ENCODE measurements around the gene CCDC93. TPM values are rescaled to one million over a fixed set of nuclear protein-coding genes. Genes with fewer than 3 reads are reported as not detected.

CCDC93 gene
- total and polyA plus RNA-seq, 2 of the 4 experiments (the other 2 are of a cell fraction): 8.1 to 17.2 TPM

DNA sequence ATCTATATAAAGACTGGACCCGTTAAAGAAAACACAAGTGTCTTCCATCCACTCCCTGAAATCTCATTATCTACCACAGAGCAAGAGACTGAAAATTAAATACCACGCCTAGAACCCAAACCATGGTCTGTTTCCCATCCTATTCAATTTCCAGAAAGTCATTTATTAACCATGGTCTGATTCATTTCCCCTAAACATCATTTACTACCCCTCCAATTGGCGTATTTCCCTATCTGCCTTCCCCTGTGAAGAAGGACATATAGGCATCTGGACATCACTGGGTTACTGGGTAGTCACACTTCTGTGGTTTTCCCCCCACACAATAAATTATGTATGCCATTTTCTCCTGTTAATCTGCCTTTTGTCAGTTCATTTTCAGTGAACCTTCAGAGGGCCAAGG is 30.8 kb downstream of the CCDC93 start:
- ChIA-PET CTCF (interaction anchor here (0.6 kb wide), 1 partner anchor 20 kb away, joined by 3 read pairs; no protein-coding TSS in a partner anchor), POLR2A (ENCODE audit: unreplicated experiment) (no interaction called here)
- 80% methylated on average over 1 of the region's 3 CpGs; no CpG with 5 or more reads in 1 of the 2 experiments for WGBS, 2 experiments (ENCODE audit: extremely low coverage in 2 of 2, insufficient read length in 1 of 2)
- Histone ChIP-seq H2AK5ac (ENCODE audit: low read depth, low read length) (no peak overlapping the region), H3K18ac (ENCODE audit: low read depth, low read length) (no peak overlapping the region), H2AFZ (replicated peaks; ENCODE audit: low read length, poor library complexity) (no peak overlapping the region), H3K4me3 (ENCODE audit: insufficient read depth, low read depth, low read length) (no peak overlapping the region), H3K4me1 (ENCODE audit: control insufficient read depth, insufficient read depth, low read length) (peaks cover 12% of the 10 kb centered on the region), H3K14ac (replicated peaks; ENCODE audit: low read depth, low read length) (no peak overlapping the region), H3K9me1 (ENCODE audit: insufficient read depth, low read length) (peaks cover 6% of the 10 kb centered on the region; the same call in 1 of the 2 replicates), H3K27ac (ENCODE audit: insufficient read depth, low read length) (no peak overlapping the region), H3K23ac (ENCODE audit: low read depth, low read length) (no peak overlapping the region), H3K27me3 (ENCODE audit: control insufficient read depth, insufficient read depth, low read length) (no peaks in the 10 kb centered on the region), H3K9me3 (ENCODE audit: control insufficient read depth, insufficient read depth, low read length) (no peaks in the 10 kb centered on the region), H4K91ac (ENCODE audit: insufficient read depth, low read depth, low read length) (no peak overlapping the region), H4K8ac (ENCODE audit: low read depth in 2 of 2, low read length in 2 of 2) (no peak overlapping the region), H4K5ac (ENCODE audit: low read depth, low read length) (no peak overlapping the region), H3K4ac (ENCODE audit: low read depth, low read length) (no peak overlapping the region), H2BK5ac (ENCODE audit: low read depth, low read length, poor library complexity, severe bottlenecking) (no peak overlapping the region), H3K4me2 (ENCODE audit: low read depth, low read length) (no peak overlapping the region), H3K9ac (ENCODE audit: low read depth, low read length) (no peak overlapping the region), H3K36me3 (ENCODE audit: control insufficient read depth, insufficient read depth, low read length) (peaks cover 7% of the 10 kb centered on the region), H4K20me1 (ENCODE audit: insufficient read depth, low read length) (no peaks in the 10 kb centered on the region; the same call in 1 of the 2 replicates), H3K56ac (ENCODE audit: extremely low read depth, insufficient read depth, low read length) (no peak overlapping the region), H2BK20ac (ENCODE audit: low read depth, low read length) (no peak overlapping the region), H2BK120ac (ENCODE audit: low read depth, low read length) (no peak overlapping the region), H3K79me1 (ENCODE audit: low read depth in 1 of 2, low read length in 2 of 2) (peaks cover 2 to 12% of the 10 kb centered on the region in 2 experiments; a peak in 2 of 4 replicates), H2AK9ac (replicated peaks; ENCODE audit: low read depth, low read length, poor library complexity) (no peak overlapping the region), H2BK15ac (ENCODE audit: low read depth, low read length) (no peak overlapping the region)
- in situ Hi-C loops (cut with MboI; ENCODE audit: low sequenced_read_pairs): no loop called here
- TF ChIP-seq FOS (IDR thresholded peaks at IDR 0.05; ENCODE audit: low read depth, low read length) (no peak), RCOR1 (IDR thresholded peaks at IDR 0.05; ENCODE audit: insufficient replicate concordance, low read length) (no peak), SMC3 (IDR thresholded peaks at IDR 0.05; ENCODE audit: low read depth, low read length) (no peak), MAZ (IDR thresholded peaks at IDR 0.05; ENCODE audit: borderline replicate concordance, low read depth, low read length) (no peak), POLR2A (IDR thresholded peaks at IDR 0.05; ENCODE audit: low read depth, low read length) (no peak), RFX5 (IDR thresholded peaks at IDR 0.05; ENCODE audit: low read depth, low read length) (no peak), CEBPB (IDR thresholded peaks at IDR 0.05; ENCODE audit: low read depth, low read length) (no peak), MAFK (IDR thresholded peaks at IDR 0.05; ENCODE audit: low read depth, low read length) (no peak)
- TF ChIP-seq, protein P1, sequence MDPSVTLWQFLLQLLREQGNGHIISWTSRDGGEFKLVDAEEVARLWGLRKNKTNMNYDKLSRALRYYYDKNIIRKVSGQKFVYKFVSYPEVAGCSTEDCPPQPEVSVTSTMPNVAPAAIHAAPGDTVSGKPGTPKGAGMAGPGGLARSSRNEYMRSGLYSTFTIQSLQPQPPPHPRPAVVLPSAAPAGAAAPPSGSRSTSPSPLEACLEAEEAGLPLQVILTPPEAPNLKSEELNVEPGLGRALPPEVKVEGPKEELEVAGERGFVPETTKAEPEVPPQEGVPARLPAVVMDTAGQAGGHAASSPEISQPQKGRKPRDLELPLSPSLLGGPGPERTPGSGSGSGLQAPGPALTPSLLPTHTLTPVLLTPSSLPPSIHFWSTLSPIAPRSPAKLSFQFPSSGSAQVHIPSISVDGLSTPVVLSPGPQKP (IDR thresholded peaks at IDR 0.05; ENCODE audit: borderline replicate concordance, low read depth, low read length): no peak
- TF ChIP-seq, protein P2, sequence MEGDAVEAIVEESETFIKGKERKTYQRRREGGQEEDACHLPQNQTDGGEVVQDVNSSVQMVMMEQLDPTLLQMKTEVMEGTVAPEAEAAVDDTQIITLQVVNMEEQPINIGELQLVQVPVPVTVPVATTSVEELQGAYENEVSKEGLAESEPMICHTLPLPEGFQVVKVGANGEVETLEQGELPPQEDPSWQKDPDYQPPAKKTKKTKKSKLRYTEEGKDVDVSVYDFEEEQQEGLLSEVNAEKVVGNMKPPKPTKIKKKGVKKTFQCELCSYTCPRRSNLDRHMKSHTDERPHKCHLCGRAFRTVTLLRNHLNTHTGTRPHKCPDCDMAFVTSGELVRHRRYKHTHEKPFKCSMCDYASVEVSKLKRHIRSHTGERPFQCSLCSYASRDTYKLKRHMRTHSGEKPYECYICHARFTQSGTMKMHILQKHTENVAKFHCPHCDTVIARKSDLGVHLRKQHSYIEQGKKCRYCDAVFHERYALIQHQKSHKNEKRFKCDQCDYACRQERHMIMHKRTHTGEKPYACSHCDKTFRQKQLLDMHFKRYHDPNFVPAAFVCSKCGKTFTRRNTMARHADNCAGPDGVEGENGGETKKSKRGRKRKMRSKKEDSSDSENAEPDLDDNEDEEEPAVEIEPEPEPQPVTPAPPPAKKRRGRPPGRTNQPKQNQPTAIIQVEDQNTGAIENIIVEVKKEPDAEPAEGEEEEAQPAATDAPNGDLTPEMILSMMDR (conservative IDR thresholded peaks at IDR 0.05; ENCODE audit: low read depth, low read length): no peak
- TF ChIP-seq, protein P3, sequence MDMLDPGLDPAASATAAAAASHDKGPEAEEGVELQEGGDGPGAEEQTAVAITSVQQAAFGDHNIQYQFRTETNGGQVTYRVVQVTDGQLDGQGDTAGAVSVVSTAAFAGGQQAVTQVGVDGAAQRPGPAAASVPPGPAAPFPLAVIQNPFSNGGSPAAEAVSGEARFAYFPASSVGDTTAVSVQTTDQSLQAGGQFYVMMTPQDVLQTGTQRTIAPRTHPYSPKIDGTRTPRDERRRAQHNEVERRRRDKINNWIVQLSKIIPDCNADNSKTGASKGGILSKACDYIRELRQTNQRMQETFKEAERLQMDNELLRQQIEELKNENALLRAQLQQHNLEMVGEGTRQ (IDR thresholded peaks at IDR 0.05; ENCODE audit: low read depth, low read length): no peak
- BruUV-seq (replicated peaks): no TSS peak
- dilution Hi-C loops (cut with HindIII; ENCODE audit: low sequenced_read_pairs, unreplicated experiment): no loop called here
- DNase-seq: no peak
- ATAC-seq (ENCODE audit: low read depth): no peak
- intact Hi-C loops (cut with micrococcal nuclease): no loop called here

Data from IMR-90 (cell line).